NCI-H526 (cell line): ENCODE measurements around the gene SYN1.

Experiments
- DNase-seq, 2 experiments: peaks; one replicate each; lab custom pipeline; 2025; lab: John Stamatoyannopoulos, UW

SYN1 gene

GRCh38 chrX:47572773-47573340 is 46.8 kb downstream of the SYN1 start:
- no peak for DNase-seq

DNA sequence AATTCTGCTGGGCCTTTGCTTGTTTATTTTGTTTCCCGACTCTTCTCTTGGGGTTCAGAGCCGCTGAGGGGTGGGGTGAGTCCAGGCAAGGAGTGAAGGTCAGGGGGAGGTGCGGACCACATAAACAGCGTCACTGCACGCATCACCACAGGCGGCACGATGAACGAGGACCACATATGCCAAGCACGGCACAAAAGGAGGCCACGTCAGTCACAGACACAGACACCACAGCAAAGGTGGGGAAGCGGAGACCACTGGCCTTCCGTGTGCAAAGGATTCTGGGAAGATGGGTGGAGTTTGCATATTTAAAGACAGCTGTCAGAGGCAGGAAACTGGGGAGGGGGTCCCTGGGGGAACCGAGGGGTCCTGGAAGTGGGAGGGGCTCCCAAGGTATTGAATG is 47.8 kb downstream of the SYN1 start:
- DNase-seq: no peak

- DNase-seq: no peak
These were observed 48.4 kb downstream of the SYN1 start for GRCh38 chrX:47571215-47571614.

DNA sequence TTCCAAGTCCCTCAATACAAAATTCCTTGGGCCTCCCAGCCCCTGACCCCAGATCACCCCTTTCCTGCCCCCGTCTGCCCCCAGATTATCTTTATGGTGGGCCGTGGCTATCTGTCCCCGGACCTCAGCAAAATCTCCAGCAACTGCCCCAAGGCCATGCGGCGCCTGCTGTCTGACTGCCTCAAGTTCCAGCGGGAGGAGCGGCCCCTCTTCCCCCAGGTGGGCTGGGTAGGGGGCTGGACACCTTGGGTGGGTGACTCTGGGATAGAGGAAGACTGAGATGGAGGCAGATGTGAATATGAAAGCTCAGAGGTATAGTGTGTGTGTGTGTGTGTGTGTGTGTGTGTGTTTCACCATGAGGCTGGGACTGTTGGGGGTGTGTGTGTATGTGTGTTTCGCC is 48.9 kb downstream of the SYN1 start:
- no peak for DNase-seq

- DNase-seq: peak in 1 of 2 experiments; percentile 44
These were observed 50.9 kb downstream of the SYN1 start for GRCh38 chrX:47568656-47569295.

- DNase-seq: no peak
These were observed 52.8 kb downstream of the SYN1 start for GRCh38 chrX:47566841-47567240.

DNA sequence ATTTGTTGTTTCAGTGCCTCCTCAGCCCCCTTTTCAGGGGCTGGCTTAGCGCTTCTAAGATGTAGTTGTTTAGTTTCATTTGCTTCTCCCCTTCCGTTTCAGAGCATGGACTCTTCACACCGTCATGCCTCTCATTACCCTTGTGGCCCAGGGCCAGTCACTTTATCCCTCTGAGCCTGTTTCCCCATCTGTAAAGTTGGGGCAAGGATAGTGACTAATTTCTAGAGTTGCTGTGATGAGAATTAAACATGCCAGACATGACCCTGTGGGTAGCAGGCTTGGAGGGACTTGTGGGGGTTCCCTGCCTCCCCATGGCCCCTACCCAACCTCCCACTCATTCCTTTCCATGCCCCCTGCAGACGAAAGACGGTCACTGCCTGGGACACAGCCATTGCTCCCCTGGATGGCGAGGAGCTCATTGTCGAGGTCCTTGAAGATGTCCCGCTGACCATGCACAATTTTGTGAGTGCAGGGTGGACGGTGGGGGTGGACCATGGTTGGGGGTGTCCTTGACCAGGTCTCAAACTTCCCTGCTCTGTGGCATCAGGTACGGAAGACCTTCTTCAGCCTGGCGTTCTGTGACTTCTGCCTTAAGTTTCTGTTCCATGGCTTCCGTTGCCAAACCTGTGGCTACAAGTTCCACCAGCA is 55.1 kb downstream of the SYN1 start:
- DNase-seq: no peak

DNA sequence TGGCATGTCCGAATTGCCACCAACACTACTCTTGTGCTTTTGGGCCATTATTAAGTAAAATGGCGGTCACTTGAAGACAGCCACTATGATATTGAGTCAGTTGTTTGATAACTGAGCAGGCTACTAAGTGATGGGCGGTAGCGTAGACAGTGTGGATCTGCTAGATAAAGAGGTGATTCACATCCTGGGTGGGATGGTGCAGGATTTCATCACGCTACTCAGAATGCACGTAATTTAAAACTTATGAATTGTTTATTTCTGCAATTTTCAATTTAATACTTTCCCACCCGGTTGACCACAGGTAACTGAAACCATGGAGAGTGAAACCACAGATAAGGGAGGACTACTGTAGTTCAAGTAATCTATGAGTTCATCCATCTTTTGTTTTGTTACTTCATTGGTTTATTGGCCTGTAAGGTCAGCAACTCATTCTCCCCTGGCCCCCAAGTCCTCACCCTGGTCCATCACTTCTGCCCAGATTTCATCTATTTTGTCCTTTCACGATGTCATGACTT is 55.8 kb downstream of the SYN1 start:
- no peak for DNase-seq

DNA sequence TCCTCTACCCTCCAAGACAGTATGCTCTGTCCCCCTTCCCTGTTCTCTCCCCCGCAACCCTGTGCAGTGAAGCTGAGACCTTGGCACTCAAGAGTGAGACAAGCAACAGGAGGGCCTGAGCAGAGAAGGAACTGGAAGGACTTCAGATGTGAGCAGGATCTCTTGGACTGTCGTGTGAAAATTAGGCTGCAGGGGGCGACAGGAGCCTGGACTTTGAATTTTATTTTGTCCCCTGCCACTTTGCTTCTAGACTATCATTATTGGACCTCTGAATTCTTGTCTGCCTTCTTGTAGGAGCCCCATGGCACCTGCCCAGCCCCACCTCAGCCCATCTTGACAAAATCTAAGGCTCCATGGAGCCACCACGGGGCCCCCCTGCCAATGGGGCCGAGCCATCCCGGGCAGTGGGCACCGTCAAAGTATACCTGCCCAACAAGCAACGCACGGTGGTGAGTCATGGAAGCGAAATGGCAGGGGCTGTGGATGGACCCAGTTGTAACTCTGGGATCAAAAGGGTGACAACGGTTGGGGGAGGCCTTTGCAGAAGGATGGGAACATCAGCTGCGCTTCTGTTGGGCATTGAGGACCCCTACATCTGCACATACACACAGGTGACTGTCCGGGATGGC is 56.9 kb downstream of the SYN1 start:
- DNase-seq: peak in 1 of 2 experiments; percentile 16

DNA sequence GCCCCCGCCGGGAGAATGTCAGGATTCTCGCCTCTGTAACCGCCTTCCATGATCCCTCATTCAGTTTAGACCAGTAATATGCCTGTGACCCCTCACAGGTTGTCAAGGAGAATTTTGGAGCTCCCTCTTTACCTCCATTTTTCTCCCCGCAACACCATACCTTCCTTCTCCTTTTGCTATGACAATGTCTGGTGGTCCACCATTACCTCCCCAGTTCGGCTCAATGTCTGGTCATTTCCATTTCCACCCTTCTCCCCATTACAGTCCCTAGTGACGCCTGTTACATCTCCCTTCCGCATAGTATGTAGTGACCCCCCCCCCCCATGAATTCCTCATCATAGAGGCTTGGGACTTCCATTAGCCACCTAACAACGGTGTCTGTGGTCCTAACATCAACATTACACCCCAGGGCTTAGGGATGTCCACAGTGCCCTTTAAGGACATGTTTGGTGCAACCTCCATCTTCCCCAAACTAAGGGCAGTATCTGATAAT is 58.0 kb downstream of the SYN1 start:
- no peak for DNase-seq

- DNase-seq: peak; percentile 98 to 99
These were observed 58.6 kb downstream of the SYN1 start, which contains the start of gene ARAF for GRCh38 chrX:47560934-47561658. Gene ARAF (plus strand): TSS chrX:47561205. CDS start chrX:47562968, 1,763 bp downstream.

- DNase-seq: no peak
These were observed 59.3 kb downstream of the SYN1 start for GRCh38 chrX:47560179-47560933.

DNA sequence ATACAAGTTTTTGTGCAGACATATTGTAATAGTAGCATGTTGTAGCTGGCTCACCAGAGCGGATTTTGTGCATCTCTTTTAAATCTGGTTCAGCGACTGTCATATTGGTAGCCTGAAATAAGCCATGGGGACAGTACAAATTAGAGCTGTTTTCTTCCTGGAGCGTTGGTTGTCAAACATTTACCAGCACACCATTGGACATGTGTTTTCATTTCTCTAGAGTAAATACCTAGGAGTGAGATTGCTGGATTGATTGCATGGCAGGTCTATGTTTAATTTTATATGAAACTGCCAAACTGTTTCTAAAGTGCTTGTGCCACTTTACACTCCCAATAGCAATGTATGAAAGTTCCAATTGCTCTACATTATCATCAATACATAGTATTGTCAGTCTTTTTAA is 61.2 kb downstream of the SYN1 start:
- DNase-seq: no peak

GRCh38 chrX:47556045-47556623 is 63.5 kb downstream of the SYN1 start:
- no peak for DNase-seq

- DNase-seq: no peak
These were observed 76.2 kb downstream of the SYN1 start for GRCh38 chrX:47543496-47543895.

DNA sequence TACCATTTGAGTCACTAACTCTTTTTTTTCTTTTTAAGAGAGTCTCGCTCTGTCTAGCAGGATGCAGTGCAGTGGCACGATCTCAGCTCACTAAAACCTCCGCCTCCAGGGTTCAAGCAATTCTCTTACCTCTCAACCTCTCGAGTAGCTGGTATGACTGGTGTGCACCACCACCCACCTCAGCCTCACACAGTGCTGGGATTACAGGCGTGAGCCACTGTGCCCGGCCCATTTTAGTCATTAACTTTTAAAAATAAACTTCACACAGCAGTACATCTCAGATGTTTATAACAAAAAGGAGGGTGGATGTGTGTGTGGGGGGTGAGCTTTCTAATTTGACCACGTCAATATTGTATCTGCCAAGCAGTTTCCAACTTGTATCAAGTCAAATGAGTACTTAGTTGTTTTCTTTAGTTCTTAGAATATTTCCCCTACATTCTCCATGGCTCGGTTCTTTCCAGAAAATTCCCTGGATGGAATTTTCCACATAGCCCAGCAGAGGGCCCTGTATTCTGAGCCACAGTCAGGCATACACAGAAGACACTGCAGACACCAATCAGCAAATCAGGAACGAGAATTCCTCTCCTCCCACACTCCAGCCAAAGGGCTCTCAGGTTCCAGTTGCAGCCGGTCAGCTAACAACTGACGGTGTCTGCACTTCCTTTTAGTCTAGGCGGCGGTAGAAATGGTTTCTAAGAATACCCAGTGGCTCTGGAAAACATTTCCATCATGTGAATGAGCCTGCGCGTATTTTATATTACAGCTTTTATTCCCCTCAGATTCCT is 78.7 kb downstream of the SYN1 start:
- peak; percentile 87 to 90 for DNase-seq

DNA sequence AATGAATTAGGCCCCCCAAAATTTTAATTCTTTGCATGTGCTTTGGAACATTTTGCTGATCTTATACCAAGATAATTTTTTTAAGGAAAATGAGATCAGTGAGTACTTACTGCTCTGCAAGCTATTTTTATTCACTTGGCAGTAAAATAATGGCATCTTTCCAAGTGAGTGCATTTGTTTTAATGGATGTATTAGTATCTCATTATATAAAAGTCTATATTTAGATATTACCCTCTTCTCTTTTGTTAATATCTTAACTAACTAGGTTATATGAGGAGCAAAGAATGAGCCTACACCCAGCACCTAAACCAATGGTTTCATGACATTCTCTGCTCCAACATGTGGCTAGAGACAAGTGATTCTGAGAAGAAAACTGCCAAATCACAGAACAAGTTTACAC is 79.8 kb downstream of the SYN1 start:
- no peak for DNase-seq

GRCh38 chrX:47530049-47530448 is 89.6 kb downstream of the SYN1 start:
- DNase-seq: no peak

DNA sequence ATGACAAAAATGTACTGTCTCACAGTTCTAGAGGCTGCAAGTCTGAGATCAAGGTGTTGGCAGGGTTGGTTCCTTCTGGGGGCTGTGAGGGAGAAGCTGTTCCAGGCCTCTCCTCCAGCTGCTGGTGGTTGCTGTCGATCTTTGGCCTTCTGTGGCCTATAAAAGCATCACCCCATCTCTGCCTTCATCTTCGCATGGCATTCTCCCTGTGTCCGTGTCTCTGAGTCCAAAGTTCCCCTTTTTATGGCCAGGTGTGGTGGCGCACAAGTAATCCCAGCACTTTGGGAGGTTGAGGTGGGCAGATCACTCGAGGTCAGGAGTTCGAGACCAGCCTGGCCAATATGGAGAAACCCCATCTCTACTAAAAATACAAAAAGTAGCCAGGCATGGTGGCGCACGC is 90.1 kb downstream of the SYN1 start:
- no peak for DNase-seq

DNA sequence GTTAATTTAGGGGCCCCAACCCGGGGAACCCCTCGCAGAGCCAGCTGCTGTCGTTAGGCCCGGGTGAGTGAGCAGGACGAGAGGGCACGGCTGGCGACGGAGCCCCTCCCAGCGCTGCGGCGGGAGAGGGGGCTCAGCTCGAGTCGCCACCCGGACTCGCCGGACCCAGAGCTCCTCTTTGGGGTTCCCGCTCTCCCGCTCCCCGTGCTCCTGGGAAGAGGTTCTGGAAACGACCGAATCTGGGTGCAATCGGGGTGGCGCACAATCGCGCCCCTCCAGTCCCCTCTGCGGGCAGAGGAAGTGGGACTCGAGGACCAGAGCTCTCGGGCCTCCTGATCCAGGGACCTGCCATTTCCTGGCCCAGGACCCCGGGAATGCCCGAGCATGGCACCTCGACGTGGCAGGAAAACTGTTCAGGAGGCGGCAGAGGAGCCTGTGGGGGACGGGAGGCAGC is 95.9 kb downstream of the SYN1 start:
- DNase-seq: peak in 1 of 2 experiments; percentile 34
